Endothelial cell of umbilical vein (primary cell): ENCODE results near the gene TMEM87B.
"Not testable (repeated sequence)": the region's sequence is repeated elsewhere in the genome, so short reads cannot be mapped to it uniquely, and the experiment has no call there.

ENCODE experiments used
- EZH2 ChIP-seq: IDR thresholded peaks from 2 replicates; pipeline ENCODE4 v1.6.1; 2012; ENCODE audit warnings: borderline replicate concordance, low read depth, mild to moderate bottlenecking, moderate library complexity, low read length, inconsistent platforms; ENCODE audit not compliant: severe bottlenecking
- MYC ChIP-seq: IDR thresholded peaks from one replicate; pipeline ENCODE4 v1.6.1; 2011; ENCODE audit warnings: mild to moderate bottlenecking, low read depth, low read length
- POLR2A ChIP-seq: IDR thresholded peaks from 2 replicates; pipeline ENCODE4 v1.6.1; 2012; ENCODE audit warnings: low read depth, mild to moderate bottlenecking, control low read depth, low read length
- POLR2AphosphoS5 ChIP-seq: IDR thresholded peaks from 2 replicates; pipeline ENCODE4 v1.6.1; 2012; ENCODE audit warnings: low read depth, mild to moderate bottlenecking, control low read depth, low read length, moderate library complexity; ENCODE audit not compliant: insufficient read depth
- TF ChIP-seq, protein P1 (sequence below), 2 donors: IDR thresholded peaks; 1 replicate in 1 of 2; 2 replicates in 1 of 2; pipeline ENCODE4 v1.5.1; 2011; ENCODE audit warnings: low read length in 2 of 2, mild to moderate bottlenecking in 2 of 2, moderate library complexity in 2 of 2, control low read depth in 1 of 2, inconsistent platforms in 1 of 2, low read depth in 1 of 2; ENCODE audit not compliant: insufficient read depth in 1 of 2; ENCODE audit errors: extremely low read depth in 1 of 2
- TF ChIP-seq, protein P2 (sequence below): IDR thresholded peaks from 2 replicates; pipeline ENCODE4 v1.6.1; 2011; ENCODE audit not compliant: insufficient read depth, insufficient read length

DNA sequence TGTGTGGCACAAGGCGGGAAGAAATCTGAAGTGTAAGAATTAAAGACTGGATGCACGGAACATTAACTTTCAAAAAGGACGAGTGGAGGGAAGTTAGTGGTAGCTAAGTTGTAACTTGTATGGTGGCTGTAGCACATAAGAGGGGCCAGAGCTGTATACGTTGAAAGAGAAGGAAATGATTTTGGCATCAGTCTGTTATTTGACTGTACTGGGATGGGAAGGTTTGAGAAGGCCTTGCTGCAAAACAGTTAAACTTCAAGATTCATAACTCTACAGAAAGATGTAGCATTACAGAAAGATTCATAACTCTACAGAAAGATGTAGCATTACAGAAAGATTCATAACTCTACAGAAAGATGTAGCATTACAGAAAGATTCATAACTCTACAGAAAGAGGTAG, 58.3 kb downstream of the TMEM87B start:
- TF ChIP-seq, protein P1, sequence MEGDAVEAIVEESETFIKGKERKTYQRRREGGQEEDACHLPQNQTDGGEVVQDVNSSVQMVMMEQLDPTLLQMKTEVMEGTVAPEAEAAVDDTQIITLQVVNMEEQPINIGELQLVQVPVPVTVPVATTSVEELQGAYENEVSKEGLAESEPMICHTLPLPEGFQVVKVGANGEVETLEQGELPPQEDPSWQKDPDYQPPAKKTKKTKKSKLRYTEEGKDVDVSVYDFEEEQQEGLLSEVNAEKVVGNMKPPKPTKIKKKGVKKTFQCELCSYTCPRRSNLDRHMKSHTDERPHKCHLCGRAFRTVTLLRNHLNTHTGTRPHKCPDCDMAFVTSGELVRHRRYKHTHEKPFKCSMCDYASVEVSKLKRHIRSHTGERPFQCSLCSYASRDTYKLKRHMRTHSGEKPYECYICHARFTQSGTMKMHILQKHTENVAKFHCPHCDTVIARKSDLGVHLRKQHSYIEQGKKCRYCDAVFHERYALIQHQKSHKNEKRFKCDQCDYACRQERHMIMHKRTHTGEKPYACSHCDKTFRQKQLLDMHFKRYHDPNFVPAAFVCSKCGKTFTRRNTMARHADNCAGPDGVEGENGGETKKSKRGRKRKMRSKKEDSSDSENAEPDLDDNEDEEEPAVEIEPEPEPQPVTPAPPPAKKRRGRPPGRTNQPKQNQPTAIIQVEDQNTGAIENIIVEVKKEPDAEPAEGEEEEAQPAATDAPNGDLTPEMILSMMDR (IDR thresholded peaks at IDR 0.05; ENCODE audit: extremely low read depth in 1 of 2, insufficient read depth in 1 of 2, low read depth in 1 of 2, low read length in 2 of 2) = not testable (repeated sequence)
- TF ChIP-seq MYC, POLR2AphosphoS5, POLR2A, EZH2: not testable (repeated sequence)
- TF ChIP-seq, protein P2, sequence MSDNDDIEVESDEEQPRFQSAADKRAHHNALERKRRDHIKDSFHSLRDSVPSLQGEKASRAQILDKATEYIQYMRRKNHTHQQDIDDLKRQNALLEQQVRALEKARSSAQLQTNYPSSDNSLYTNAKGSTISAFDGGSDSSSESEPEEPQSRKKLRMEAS = not testable (repeated sequence)
